Activated CD4-positive, alpha-beta memory T cell treated with anti-CD3 and anti-CD28 coated beads for 36 hours (primary cell): Measurements from ENCODE around the gene HIPK4. TPM values are rescaled to one million over a fixed set of nuclear protein-coding genes. Genes with fewer than 3 reads are reported as not detected.
"Not testable (repeated sequence)": the region's sequence is repeated elsewhere in the genome, so short reads cannot be mapped to it uniquely, and the experiment has no call there.

ENCODE experiments used
- CTCF ChIA-PET: fragments of 350-600 bp; sonication (Branson Sonifier 250); formaldehyde crosslinking; loops from one replicate; lab custom pipeline; 2021; ENCODE audit warnings: antibody characterized with exemption, inconsistent platforms; lab: Charles Lee
- POLR2A ChIA-PET: fragments of 350-600 bp; sonication (Branson Sonifier 250); formaldehyde crosslinking; loops from one replicate; lab custom pipeline; 2021; ENCODE audit warnings: antibody characterized with exemption; lab: Charles Lee
- DNase-seq: peaks from one replicate; pipeline ENCODE4 v3.0.0-alpha.2; 2020
- H3K27ac Mint-ChIP-seq: one replicate; pipeline ENCODE4 v1.8.0; 2021; ENCODE audit warnings: mixed read lengths
- H3K27me3 Mint-ChIP-seq: one replicate; pipeline ENCODE4 v1.8.0; 2021; ENCODE audit warnings: mixed read lengths
- H3K36me3 Mint-ChIP-seq: one replicate; pipeline ENCODE4 v1.8.0; 2021; ENCODE audit warnings: mixed read lengths
- H3K4me1 Mint-ChIP-seq: one replicate; pipeline ENCODE4 v1.8.0; 2021; ENCODE audit warnings: low read depth, mixed read lengths
- H3K4me3 Mint-ChIP-seq: one replicate; pipeline ENCODE4 v1.8.0; 2021; ENCODE audit warnings: mild to moderate bottlenecking, mixed read lengths
- H3K9me3 Mint-ChIP-seq: one replicate; pipeline ENCODE4 v1.8.0; 2021; ENCODE audit warnings: mixed read lengths
- intact Hi-C: fragments of 100-400 bp; cut with micrococcal nuclease; formaldehyde crosslinking; loops from one replicate; pipeline ENCODE4 v1.15.1; 2023
- total RNA-seq, 2 experiments: library from RNA; stranded (reverse); gene quantifications; one replicate each; pipeline ENCODE4 v1.2.3, GENCODE V29; 2021

HIPK4 gene
- total RNA-seq: not detected

- ChIA-PET CTCF (no interaction called here), POLR2A (no interaction called here)
- no peak for DNase-seq
- intact Hi-C loops: no loop called here
- Mint-ChIP-seq H3K27me3 (no peaks in the 10 kb centered on the region), H3K36me3 (no peaks in the 10 kb centered on the region), H3K9me3 (no peaks in the 10 kb centered on the region), H3K4me1 (no peaks in the 10 kb centered on the region), H3K27ac (no peak within 1 kb of the TSS), H3K4me3 (no peak within 1 kb of the TSS)
Observed at GRCh38 chr19:40390084-40390742, at the start of gene HIPK4. Gene HIPK4, minus strand, starts transcription at chr19:40390181. Its CDS starts 279 bp downstream, at chr19:40389902.

DNA sequence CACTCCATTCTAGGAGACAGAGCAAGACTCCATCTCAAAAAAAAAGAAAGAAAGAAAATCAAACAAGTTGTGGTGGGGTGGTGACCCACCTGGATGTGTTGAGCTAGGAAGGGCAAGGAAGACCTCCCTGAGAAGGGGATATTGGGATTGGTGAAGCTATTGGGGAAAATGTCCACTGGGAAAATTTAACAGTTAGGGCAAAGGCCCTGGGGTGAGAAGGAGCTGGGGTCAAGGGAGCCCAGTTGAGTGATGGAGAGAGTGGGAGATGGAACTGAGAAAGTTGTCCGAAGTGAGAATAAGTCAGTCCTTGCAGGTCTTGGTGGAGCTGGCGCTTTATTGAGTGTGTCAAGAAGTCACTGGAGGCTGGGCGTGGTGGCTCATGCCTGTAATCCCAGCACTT is 48.3 kb upstream of the HIPK4 start:
- H3K4me1 Mint-ChIP-seq: peaks cover 15% of the 10 kb centered on the region
- DNase-seq: no peak
- H3K27ac Mint-ChIP-seq: no peak overlapping the region
- no peak overlapping the region for H3K4me3 Mint-ChIP-seq
- intact Hi-C loops: no loop called here
- H3K36me3 Mint-ChIP-seq: peaks cover 3% of the 10 kb centered on the region
- ChIA-PET CTCF (interaction anchor here (1.3 kb wide), 1 partner anchor 26 kb away, joined by 4 read pairs; no protein-coding TSS in a partner anchor), POLR2A (interaction anchor here (1.2 kb wide), 1 partner anchor 163 kb away, joined by 4 read pairs; the partner anchor contains the start of gene LTBP4)
- no peaks in the 10 kb centered on the region for H3K27me3 Mint-ChIP-seq
- no peaks in the 10 kb centered on the region for H3K9me3 Mint-ChIP-seq

DNA sequence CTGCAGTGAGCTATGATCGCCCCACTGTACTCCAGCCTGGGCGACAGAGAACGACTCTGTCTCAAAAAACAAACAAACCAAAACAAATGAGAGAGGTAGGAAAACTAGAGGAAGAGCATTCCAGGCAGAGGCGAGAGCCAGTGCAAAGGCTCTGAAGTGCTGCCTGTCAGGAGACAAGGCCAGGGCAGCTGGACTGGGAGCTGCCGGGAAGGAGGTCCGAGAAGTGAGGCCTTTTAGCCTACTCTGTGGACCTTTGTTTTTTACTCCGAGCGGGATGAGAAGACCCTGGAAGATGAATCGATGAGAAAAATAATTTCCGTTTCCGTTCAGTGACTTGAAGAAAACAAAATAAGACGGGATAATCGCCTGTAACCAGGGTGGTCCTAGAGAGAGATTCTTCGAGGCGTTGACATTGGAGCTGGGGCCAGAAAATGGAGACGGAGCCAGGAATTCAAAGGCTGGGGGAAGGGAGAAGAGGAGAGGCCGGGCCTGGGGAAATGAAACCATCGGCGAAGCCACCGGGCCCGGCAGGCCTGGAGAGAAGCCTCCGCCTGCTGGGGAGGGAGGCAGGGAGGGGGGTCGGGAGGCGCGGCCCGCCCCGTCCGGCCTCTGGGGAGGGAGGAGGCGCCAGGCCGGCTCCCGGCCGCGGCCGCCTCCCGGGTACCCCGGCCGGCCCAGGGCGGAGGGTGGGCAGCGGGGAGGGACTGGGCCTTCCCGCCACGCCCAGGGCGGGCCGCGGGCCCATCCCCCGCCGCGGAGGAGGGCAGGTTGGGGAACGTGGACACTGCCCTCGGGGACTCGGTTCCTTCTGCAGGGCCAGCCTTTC is 43.6 kb upstream of the HIPK4 start:
- Mint-ChIP-seq H3K4me3 (peak overlapping the region; percentile 80), H3K9me3 (no peaks in the 10 kb centered on the region), H3K27ac (peak overlapping the region; percentile 88), H3K27me3 (no peaks in the 10 kb centered on the region), H3K36me3 (no peaks in the 10 kb centered on the region), H3K4me1 (peaks cover 6% of the 10 kb centered on the region)
- intact Hi-C loops: loop anchor here (1.0 kb wide), 1 partner anchor 10 kb away; no protein-coding TSS in a partner anchor
- ChIA-PET POLR2A (interaction anchor here (0.7 to 1.5 kb wide), 3 partner anchors 8 to 13 kb away, joined by 3 to 9 read pairs (median 4); partner anchors contain the start of genes SERTAD1 and SERTAD3), CTCF (interaction anchor here (0.6 to 3.0 kb wide), 4 partner anchors 13 to 482 kb away, joined by 4 to 17 read pairs (median 4); no protein-coding TSS in a partner anchor)
- peak; percentile 69 for DNase-seq

DNA sequence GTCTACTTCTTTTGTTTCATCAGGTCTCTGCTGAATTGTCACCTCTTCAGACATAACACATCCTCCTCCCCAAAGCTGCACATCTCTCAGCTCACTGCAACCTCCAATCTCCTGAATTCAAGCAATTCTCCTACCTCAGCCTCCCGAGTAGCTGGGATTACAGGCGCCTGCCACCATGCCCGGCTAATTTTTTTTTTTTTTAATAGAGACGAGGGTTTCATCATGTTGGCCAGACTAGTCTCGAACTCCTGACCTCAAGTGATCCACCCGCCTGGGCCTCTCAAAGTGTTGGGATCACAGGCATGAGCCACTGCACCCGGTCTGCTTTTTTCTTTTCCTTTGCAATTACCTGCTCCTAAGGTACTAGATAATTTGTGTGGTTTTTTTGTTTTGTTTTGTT is 42.8 kb upstream of the HIPK4 start:
- peak overlapping the region; percentile 88 for H3K27ac Mint-ChIP-seq
- intact Hi-C loops, H3K4me1 Mint-ChIP-seq, H3K36me3 Mint-ChIP-seq, H3K27me3 Mint-ChIP-seq, DNase-seq, H3K9me3 Mint-ChIP-seq: not testable (repeated sequence)
- ChIA-PET POLR2A (interaction anchor here (1.5 kb wide), 1 partner anchor 11 kb away, joined by 9 read pairs; the partner anchor contains the start of gene SERTAD3), CTCF (interaction anchor here (1.0 to 3.0 kb wide), 2 partner anchors 8 to 12 kb away, joined by 3 to 17 read pairs; no protein-coding TSS in a partner anchor)
- peak overlapping the region; percentile 80 for H3K4me3 Mint-ChIP-seq

- Mint-ChIP-seq H3K9me3 (no peaks in the 10 kb centered on the region), H3K4me3 (no peak overlapping the region), H3K4me1 (peaks cover 6% of the 10 kb centered on the region), H3K27me3 (no peaks in the 10 kb centered on the region), H3K27ac (no peak overlapping the region), H3K36me3 (no peaks in the 10 kb centered on the region)
- DNase-seq: no peak
- ChIA-PET POLR2A (no interaction called here), CTCF (interaction anchor here (0.5 to 3.0 kb wide), 3 partner anchors 9 to 152 kb away, joined by 3 to 17 read pairs (median 3); no protein-coding TSS in a partner anchor)
- intact Hi-C loops: no loop called here
Observed at GRCh38 chr19:40431698-40432097, 41.7 kb upstream of the HIPK4 start.

GRCh38 chr19:40430242-40430641 is 40.3 kb upstream of the HIPK4 start:
- H3K27ac Mint-ChIP-seq, H3K9me3 Mint-ChIP-seq, H3K4me3 Mint-ChIP-seq, H3K36me3 Mint-ChIP-seq, DNase-seq, H3K27me3 Mint-ChIP-seq, intact Hi-C loops, H3K4me1 Mint-ChIP-seq: not testable (repeated sequence)
- CTCF ChIA-PET: interaction anchor here (2.1 kb wide), 1 partner anchor 10 kb away, joined by 8 read pairs; no protein-coding TSS in a partner anchor
- POLR2A ChIA-PET: interaction anchor here (1.0 kb wide), 1 partner anchor 10 kb away, joined by 3 read pairs; no protein-coding TSS in a partner anchor

DNA sequence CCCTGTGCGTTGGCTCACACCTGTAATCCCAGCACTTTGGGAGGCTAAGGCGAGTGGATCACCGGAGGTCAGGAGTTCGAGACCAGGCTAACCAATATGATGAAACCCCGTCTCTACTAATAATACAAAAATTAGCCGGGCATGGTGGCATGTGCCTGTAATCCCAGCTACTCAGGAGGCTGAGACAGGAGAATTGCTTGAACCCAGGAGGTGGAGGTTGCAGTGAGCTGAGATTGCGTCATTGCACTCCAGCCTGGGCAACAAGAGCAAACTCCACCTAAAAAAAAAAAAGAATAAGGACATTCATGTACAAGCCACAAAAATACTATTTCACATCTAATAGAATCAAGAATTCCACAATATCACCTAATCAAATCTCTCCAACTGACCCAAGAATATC is 38.2 kb upstream of the HIPK4 start:
- H3K27ac Mint-ChIP-seq, H3K4me1 Mint-ChIP-seq, H3K4me3 Mint-ChIP-seq, CTCF ChIA-PET, H3K9me3 Mint-ChIP-seq, POLR2A ChIA-PET, H3K36me3 Mint-ChIP-seq, DNase-seq, H3K27me3 Mint-ChIP-seq: not testable (repeated sequence)
- intact Hi-C loops: loop anchor here (5.0 kb wide), 1 partner anchor 81 kb away; the partner anchor contains the start of genes C19orf47 and PLD3

DNA sequence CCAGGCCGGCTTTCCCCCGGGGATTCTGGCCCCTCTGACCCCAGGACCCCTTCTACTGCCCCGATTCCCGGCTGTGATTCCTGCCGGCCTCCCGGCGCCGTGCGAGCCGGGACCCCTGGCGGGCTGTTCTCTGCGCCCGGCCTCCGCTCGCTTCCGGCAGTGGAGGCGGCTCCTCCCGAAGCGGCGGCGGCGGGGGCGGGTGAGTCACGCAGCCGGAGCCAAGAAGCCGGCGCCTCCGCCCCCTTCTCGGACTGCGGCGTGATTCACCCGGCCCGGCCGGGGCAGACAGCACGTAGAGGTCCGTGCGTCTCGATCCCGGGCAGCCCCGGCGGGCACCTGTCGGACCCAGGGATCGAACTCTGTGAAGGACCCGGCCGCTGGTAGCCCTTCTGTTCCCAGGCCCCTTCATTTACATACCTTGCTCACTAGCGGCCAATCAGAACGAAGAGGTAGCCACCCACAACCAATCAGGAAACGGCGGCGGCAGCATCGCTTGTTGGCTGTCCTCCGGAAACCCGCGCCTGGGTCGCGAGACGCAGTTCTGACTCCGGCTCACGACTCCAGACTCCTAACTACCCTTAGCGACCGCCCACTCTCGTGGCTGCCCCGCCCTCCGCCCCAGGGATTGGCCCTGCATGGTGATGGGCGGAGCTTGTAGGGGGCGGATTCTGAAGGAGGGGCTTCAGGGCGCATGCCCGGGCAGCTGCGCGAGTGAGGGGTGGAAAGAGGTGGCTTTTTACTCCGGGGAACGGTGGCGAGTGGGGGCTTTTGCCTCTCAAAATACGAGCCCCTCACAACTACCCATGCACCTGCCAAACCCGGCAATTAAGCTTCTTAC is 35.7 kb upstream of the HIPK4 start, which contains the start of gene SERTAD1:
SERTAD1 (minus strand) TSS at position 543 of the 838 bp plus-strand sequence. CDS start 2,446 bp downstream, outside the sequence.
- peak within 1 kb of the TSS; percentile 88 for H3K27ac Mint-ChIP-seq
- peak within 1 kb of the TSS; percentile 81 for H3K4me3 Mint-ChIP-seq
- POLR2A ChIA-PET: interaction anchor here (0.6 to 2.3 kb wide), 5 partner anchors 9 to 77 kb away, joined by 3 to 25 read pairs (median 4); partner anchors contain the start of genes C19orf47, PLD3 and SERTAD3
- peaks cover 11% of the 10 kb centered on the region for H3K36me3 Mint-ChIP-seq
- intact Hi-C loops: loop anchor here (1.0 to 5.0 kb wide), 4 partner anchors 18 to 78 kb away; partner anchors contain the start of genes BLVRB, C19orf47 and PLD3
- DNase-seq: peak; percentile 100
- no peaks in the 10 kb centered on the region for H3K9me3 Mint-ChIP-seq
- H3K4me1 Mint-ChIP-seq: peaks cover 17% of the 10 kb centered on the region
- no peaks in the 10 kb centered on the region for H3K27me3 Mint-ChIP-seq
- CTCF ChIA-PET: interaction anchor here (0.5 to 1.8 kb wide), 7 partner anchors 16 to 265 kb away, joined by 3 to 16 read pairs (median 3); partner anchors contain the start of gene BLVRB

DNA sequence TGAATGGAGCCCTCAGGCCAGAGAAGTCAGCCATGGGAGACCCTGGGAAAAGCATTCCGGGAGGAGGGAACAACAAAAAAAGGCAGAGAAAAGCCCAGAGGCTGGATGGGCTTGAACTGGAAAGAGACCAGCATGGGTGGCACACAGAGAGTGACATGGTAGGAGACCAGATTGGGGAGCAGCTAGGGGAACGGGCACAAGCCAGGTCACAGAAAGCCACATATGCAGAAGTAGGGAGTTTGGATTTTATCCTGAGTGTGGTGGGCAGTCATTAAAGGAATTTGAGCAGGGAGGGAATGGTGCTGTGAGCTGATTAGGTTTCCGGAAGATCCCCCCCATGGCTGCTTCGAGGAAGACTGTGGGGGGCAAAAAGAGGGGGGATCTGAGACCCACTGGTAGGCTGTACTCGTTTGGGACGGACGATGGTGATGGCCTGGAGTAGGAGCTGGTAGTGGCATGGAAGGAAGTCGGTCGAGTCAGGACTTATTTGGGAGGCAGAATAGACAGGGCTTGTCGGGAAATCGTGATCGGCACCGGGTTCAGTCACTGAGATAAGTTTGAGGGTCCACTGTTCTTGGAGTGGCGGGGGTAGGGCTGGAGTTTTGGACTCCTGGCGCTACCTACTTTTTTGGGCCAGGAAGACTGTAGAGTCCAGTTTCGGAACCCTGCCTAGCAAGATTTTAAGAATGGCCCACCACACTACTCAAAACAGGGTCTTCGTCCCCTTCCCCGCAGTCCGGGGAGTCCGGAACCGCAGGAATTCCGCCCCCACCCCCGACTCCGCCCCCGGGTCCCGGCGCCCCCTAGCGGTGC is 34.9 kb upstream of the HIPK4 start:
- peak; percentile 38 for DNase-seq
- intact Hi-C loops: loop anchor here (1.0 to 5.0 kb wide), 2 partner anchors 21 to 78 kb away; partner anchors contain the start of genes C19orf47 and PLD3
- Mint-ChIP-seq H3K4me3 (peak overlapping the region; percentile 81), H3K9me3 (no peaks in the 10 kb centered on the region), H3K36me3 (peaks cover 11% of the 10 kb centered on the region), H3K27ac (peak overlapping the region; percentile 88), H3K27me3 (no peaks in the 10 kb centered on the region), H3K4me1 (peaks cover 19% of the 10 kb centered on the region)
- ChIA-PET CTCF (interaction anchor here (1.0 to 1.3 kb wide), 2 partner anchors 18 to 39 kb away, joined by 3 to 6 read pairs; no protein-coding TSS in a partner anchor), POLR2A (interaction anchor here (2.1 kb wide), 1 partner anchor 18 kb away, joined by 10 read pairs; the partner anchor contains the start of gene SERTAD3)

GRCh38 chr19:40423938-40424337 is 34.0 kb upstream of the HIPK4 start:
- Mint-ChIP-seq H3K36me3 (peaks cover 11% of the 10 kb centered on the region), H3K27me3 (no peaks in the 10 kb centered on the region), H3K4me1 (peaks cover 19% of the 10 kb centered on the region), H3K27ac (peak overlapping the region; percentile 78), H3K4me3 (peak overlapping the region; percentile 48), H3K9me3 (no peaks in the 10 kb centered on the region)
- intact Hi-C loops: no loop called here
- DNase-seq: no peak
- ChIA-PET POLR2A (interaction anchor here (2.1 kb wide), 1 partner anchor 19 kb away, joined by 10 read pairs; the partner anchor contains the start of gene SERTAD3), CTCF (interaction anchor here (0.7 to 1.3 kb wide), 4 partner anchors 19 to 453 kb away, joined by 3 to 6 read pairs (median 4); partner anchors contain the start of genes PSMC4 and SERTAD3)
